Measurements from ENCODE around the gene RPS6KL1.

GRCh38 chr14:74932401-74932901, 9.4 kb upstream of the RPS6KL1 start:
- TF ChIP-seq MAX (IDR thresholded peaks at IDR 0.05) (no peak), RAD21 (IDR thresholded peaks at IDR 0.05; ENCODE audit: low read depth) (no peak)

All from Ishikawa (cell line).